ENCODE data around the gene C1QTNF6.

C1QTNF6 gene

DNA sequence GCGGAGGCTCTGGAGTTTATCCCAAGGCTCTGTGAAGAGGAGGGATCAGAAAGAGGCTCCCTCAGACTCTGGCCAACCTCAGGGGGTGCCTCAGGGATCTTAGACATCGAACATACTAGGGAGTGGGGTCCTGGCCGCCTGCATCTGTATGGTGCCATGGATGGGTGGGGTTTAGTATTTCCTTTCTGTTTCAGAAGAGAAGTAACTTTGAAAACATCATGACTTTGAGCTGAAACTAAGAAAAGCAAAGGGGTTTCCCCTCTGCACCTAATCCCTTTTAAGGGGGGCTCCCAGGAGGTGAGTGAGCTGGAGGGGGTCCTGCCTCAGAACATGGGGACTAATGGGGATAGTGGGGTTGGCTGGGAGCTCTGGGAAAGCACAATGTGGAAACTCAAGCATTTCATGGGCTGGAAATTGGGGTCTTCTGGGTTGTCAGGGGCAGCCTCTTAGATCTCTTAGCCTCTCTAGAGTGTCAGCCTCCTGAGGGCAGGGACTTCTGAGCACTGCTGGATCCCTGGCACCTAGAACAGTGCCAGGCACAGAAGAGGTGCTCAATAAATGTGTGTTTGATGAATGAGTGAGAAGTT is 36.0 kb upstream of the C1QTNF6 start:
- no peak for DNase-seq (ENCODE audit: low spot score)

DNA sequence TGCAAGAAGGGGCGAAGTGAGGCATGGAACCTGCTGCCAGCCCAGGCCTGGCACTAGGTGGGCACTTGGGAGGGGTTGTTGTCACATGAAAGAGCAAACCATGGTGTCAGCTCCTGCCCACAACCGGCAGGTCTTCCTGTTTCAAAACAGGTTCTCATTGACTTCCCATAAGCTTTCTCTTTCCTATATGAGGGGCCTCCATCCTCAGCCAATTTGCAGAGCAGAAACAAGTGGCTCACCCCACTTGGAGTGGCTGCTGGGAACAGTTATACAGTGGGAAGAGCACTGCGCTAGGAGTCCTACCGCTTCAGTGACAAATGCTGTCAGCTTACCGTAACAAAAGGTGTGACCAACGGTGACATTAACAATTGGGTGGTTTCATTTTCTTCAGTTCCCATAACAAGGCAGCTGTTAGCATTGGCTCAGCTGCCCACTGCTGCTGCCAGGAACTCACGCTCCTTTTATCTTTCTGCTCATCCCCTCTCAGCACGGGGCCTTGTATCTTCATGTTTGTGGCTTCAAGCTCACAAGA is 34.5 kb upstream of the C1QTNF6 start:
- DNase-seq (ENCODE audit: low spot score) = no peak

DNA sequence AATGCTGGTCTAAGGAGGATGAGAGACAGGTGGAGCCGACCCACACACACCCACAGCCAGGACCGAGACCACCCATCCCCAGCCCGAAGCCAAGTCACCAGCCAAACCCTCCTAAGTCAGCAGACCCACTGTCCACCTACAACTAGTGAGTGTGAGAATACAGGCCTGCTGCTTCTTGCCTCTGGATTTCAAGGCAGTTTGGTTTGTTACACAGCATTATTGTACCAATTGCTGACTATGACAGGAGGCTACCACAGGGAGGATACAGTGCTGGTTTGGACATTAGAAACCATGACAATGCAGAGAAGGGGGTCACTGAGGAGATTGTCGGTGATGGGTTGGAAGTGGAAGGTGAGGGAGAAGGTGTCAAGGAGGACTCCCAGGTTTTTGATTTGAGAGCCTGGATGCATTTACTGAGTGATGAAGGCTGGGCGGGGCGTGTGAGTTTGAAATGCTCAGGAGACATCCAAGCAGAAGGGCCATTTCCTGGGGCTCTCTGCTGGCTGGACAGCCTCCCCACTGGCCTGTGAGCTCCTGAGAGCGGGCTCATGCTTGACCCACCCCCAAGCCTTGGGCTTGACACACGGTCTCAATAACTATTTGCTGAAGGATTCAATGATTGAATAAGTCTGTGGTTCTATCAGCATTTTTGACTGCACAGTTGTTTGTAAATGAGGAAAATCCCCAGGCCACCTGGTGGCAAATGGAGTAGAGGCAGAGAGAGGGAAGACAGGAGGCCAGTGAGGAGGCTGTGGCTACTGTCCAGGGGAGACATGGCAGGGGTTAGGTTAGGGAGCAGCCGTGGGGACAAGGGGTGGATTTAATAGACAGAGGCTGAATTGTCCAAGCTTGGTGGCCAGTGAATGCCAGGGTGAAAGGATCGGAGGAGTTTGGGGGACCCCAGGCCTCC is 33.6 kb upstream of the C1QTNF6 start:
- DNase-seq (ENCODE audit: low spot score) = no peak

DNA sequence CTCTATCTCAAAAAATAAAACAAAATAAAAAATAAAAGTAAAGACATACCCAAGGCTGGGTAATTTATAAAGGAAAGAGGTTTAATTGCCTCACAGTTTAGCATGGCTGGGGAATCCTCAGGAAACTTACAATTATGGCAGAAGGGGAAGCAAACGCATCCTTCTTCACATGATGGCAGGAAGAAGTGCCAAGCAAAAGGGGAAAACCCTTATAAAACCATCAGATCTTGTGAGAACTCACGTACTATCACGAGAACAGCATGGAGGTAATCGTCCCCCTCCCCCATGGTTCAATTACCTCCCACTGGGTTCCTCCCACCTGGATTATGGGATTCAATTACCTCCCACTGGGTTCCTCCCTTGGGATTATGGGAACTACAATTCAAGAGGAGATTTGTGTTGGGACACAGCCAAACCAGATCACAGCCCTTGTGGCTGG is 32.5 kb upstream of the C1QTNF6 start:
- no peak for DNase-seq (ENCODE audit: low spot score)

DNA sequence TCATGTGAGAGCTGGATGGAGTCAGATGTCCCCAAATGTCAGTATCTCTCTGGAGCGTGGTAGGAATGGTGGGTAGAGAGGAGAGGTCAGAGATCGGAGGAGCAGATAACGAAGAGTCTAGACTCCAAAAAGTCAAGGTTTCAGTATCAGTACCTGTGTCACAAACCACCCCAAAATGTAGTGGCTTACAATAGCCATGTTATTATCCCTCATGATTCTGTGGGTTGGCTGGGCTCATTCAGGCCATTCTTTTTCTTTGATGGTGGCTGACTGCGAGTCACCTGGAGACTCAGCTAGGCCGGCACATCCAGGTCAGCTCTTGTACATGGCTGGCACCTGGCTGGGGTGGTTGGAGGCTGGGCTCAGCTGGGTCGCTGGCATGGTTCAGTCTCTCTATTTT is 31.5 kb upstream of the C1QTNF6 start:
- DNase-seq (ENCODE audit: low spot score) = no peak

DNA sequence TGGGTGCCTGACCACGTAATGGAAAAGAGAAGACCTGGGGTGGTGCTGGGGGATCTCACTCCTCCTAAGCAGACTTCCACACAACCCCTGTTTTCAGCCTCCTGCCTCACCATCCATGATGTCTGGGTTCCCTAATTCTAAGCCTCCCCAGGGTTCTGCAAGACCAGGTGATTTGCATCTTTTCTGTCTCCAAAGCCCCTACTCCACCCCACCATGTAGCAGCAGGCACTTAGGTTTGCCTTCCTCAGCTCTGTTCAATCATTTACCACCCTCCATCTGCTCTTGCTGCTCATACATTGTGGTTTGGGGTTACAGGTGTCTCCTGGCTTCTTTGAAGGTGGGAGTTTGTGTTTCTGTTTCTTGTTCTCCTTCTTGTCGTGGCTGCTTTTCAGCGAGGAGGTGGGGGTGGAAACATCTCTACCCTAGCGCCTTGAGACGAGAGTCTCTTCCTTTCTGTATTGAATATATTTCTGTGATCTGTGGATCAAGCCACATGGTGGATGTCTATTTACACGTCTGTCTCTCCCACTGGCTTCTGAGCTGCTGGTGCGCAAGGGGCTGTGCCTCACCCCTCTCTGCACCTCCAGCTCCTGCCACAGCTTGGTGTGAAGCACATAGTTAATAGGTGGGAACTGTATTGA is 30.8 kb upstream of the C1QTNF6 start:
- no peak for DNase-seq (ENCODE audit: low spot score)

DNA sequence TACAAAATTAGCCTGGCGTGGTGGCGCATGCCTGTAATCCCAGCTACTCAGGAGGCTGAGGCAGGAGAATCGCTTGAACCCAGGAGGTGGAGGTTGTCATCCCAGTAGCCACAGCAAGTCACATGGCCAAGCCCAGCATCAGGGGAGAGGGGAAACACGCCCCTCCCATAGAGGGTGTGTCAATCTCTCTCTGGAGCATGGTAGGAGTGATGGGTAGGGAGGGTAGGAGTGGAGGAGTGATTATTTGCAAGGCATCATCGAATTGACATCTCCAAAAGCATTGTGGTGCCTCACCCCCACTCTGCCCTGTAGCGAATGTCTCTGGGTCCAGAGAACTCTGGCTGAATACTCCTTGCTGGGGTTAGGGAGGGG is 30.3 kb upstream of the C1QTNF6 start:
- DNase-seq (ENCODE audit: low spot score) = no peak

DNA sequence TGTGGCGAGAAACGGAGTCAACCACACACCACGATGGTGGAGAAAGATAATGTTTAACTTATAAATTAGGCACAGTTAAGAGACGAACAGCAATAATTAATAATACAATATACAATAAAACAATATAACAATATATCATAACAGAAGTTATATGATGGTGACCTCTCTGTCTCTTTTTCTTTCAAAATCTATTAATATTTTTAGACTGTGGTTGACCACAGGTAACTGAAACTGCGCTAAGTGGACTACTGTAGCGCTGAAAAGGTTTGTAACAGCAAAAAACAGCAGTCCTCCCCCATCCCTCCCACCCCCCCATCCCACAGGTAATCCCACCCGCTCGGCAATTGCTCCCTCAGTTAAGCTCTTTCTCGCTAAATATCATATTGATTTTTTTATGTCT is 27.8 kb upstream of the C1QTNF6 start:
- DNase-seq (ENCODE audit: low spot score) = no peak

DNA sequence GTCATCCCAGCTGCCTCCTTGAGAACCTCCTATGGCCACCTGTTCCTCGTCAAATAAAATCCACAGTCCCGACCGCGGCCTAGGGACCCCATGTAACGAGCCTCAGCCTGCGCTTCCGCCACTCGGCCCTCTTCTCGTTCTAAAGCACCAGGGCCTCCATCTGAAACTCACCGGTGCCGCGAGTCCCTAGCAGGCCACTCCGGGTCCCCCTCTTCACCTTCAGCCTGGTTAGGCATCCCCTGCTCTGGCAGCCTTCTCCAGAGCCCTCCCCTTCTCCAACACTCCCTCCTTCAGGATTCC is 26.6 kb upstream of the C1QTNF6 start:
- DNase-seq (ENCODE audit: low spot score) = no peak

DNA sequence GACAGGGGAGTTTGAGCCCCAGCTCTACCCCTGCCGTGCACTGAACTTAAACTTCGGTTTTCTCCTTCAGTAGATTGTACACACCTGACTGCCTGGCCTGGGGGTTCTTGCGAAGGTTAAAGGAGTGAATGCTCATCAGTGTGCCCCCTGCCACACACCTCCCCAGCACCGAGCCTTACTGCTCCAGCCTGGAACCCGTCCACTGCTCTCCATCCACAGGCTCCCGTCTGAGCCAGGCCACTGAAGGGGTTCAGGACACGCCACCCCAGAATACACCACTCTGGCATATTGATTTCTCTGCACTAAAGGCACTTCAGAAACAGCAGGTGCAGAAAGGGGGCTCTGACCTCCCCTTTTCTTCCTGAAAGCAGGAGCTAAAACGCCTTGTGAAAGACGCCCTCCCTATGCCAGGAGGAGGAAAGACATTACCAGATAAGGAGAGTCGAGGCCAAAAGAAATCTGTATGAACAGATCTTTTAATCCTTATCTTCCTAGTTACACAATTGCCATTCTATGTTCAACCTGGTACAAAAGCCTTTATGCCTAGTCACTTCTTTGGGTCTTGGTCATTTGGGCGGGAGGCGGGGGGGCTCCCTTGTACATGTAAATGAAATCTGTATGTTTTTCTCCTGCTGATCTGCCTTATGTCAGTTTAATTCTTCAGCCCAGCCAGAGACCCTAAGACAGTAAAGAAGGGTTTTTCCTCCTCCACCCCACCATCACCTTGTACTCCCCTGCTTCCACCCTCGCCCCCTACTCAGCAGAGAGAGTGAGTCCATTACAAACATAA is 26.1 kb upstream of the C1QTNF6 start:
- DNase-seq (ENCODE audit: low spot score) = no peak

DNA sequence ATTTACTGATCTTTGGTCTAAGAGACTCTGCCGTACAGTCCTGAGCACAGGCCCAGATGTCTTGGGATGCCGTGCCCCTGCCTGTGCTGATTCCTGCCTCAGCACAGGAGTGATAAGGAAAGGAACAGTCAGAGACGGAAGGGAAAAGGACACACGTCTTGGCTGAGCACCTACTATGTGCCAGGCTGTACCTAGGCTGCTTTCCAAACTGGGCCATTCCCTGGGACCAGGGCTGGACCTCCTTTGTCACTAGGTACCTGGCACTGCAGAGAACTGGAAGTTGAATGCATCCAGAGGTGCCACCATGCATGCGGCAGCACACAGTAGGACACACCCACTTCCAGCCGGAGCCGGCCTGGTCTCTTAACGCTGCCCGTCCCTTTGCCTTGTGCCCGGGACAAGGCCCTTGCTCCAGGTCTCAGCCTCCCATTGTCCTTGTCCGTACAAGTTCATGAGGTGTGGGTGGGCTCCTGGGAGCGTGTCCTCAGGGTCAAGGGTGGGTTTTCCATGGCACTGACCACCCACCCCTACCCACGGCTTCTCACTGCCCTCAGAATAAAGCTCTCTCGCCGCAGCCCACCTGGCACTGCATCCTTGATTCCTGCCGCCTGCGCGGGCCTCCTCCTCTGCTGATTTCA is 25.3 kb upstream of the C1QTNF6 start:
- DNase-seq (ENCODE audit: low spot score) = no peak

DNA sequence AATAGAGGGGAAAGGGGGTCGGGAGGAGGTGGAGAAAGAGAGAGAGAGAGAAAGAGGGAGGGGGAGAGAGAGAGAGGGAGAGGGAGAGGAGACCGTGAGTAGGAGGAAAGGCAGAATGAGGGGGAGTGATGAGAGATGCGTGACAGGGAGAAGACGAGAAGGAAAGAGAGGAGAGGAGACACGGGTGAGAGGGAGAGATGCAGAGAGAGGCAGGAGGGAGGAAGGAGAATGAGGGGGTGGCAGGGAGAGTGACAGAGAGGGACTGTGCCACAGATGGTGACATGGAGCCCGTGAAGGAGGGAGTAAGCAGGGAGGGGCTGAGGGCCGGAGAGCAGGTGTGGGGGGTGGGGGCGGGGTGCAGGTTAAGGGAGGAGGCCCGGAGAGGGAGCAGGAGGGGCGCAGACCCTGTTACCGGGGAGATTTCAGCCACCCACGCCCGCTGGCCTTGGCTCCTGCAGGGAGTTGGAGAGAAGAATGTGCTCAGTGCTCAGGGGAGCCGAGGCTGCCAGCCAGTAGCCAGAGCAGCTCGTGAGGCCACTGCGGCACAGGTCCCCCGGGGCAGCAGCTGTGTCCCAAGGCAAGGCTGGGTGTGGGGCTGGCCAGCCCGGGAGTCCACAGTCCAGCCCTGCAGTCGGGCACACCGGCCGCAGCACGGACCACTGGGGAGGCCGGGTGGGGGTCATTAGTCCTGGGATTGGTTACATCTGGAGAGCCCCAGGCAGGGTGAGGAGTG is 24.3 kb upstream of the C1QTNF6 start, which contains the start of gene SSTR3:
Gene SSTR3, minus strand, starts transcription at position 304 of the 733 bp plus-strand sequence. CDS start 4,674 bp downstream, outside the sequence.
- no peak for DNase-seq (ENCODE audit: low spot score)

DNA sequence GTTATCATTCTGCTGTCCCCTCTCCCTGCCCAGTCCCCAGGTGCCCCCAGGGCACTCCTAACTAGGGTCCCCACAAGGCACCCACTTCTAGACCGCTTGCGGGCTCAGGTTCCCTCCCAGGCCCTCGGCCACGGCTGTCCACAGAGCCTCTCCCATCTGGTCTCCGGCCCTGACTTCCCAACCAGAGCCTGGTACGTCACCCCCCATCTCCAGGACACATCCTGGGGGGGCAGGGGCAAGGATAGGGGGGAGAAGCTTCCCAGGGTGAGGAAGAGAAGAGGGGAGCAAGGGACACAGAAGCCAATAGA is 23.8 kb upstream of the C1QTNF6 start:
- DNase-seq (ENCODE audit: low spot score) = no peak

DNA sequence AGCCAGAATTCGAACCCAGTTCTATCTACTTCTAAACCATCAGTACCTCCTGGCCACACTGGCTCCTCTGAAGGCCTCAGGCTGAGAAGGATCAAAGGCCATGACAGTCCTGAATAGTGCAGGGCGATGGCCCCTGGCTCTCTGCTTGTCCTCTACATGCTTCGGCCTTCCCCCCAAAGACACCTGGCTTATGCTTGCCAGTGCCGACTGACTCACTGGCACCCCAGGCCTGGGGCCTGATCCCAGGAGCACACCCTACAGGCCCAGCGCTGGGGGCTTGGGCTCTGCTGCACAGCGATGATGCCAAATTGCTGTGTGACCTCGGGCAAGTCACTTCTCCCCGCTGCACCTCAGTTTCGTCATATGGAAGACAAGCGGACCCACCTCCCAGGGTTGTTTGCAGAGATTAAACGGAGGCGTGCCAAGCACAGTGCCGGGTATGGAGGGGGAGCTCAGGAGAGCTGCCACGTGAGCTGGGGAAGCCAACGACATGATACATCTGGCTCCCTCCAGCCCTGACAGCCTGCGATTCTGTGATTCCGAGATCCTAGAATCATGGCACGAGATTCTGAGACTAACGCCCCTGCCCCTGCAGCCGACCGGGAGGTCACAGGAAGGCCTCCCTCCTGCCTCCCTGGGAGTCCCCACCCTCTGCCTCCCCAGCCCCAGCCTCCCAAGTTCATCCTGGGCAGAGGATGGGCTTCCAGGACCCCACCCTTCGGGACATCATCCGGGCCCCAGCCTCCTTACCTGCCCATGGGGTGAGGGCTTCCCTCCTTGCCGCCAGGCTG is 23.2 kb upstream of the C1QTNF6 start:
- no peak for DNase-seq (ENCODE audit: low spot score)

DNA sequence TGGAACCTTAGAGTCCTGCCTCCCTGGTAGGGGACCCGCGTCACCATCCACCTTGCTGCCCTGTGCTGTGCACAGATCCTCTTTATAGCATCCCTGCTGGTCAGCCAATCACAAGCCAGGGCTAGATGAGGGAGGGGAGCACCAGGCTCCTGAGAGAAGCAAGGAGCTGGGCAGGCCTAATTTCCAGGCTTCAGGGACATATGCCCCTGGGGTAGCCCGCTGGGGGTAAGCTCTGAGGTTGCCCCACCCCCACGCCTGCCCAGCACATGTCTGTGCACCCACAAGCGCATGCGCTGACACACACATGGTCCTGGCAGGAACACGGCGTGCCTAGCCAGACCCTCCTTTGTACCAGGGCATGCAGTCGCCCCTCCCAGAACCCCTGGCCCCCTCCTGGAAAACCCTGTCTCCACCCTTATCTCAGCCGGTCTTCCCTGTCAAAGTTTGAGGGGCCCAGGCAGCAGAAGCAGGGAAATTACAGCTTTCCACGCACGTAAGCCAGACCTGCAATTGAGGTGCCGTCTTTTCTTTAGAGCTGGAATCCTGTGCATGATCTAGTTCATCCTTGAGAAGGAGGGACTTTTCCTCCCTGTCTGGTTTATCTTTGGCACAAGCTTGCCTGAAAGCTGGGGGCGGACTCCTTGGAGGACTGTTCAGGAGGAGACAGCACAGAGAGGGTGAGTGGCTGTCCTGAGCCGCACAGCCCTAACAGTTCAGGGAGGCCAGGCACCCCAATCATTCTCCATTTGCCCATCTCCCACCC is 22.2 kb upstream of the C1QTNF6 start:
- DNase-seq (ENCODE audit: low spot score) = no peak

DNA sequence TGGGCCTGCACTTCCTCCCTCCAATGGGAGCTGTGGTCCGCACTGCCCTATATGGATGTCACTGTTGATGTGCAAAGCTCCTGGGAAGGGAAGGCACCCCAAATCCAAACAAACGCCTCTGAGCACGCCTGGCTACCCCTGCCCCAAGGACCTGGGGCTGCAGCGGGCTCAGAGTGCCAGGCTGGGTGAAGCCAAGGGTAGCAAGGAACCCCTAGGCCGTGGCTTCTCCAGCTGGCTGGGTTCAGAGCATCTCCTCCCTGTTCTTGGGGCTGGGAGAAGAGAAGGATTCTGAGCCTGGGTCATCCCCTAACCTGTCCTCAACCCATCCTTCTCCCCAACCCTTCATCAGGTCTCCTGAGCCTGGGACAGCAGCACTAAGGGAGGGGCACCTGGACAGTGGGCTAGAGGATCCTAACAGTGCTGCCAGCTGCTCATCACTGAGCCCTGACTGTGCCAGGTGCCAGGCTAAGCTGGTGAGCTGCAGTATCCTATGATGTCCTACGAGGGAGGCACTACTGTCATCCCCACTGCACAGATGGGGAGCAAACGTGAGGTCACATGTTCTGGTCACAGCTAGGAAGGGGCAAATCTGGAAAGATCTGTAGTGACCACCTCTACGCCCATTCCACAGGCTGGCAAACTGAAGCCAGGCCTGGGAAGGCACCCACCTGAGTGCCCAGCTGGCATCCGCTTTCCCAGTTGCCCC is 21.2 kb upstream of the C1QTNF6 start:
- no peak for DNase-seq (ENCODE audit: low spot score)

DNA sequence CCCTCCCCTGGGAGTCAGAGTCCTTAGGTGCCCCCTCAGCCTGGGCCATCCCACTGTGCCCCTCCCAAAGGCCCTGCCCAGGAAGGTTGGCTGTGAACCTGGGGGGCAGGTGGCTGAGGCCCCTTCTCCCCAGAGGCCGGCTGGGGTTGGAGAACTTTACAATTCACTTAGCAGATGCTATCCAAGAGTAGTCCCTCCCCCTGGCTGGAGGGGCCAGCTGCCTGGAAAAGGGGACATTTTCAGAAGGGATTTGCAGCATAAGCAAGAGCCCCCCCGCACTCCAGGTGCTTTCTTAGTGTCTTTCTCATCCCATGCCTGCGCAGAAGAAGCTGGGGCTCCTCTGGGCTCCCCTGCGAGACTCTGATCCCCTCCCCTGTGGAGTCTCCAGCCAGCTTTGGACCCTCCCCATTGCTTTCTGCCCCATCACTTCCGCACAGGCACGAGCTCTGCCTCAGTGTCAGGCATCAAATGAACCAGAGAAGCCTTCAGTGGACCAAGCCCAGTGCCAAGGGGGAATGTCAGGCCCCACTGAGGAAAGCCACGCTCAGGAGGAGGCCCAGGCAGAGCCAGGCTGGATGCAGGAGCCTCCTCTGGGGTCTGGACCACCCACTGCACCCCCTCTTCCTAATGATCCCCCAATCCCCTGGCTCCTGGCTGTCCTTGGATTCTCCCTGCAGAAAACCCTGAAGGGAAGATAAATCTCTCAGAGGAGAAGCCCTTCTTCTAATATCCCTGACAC is 20.5 kb upstream of the C1QTNF6 start:
- no peak for DNase-seq (ENCODE audit: low spot score)

DNA sequence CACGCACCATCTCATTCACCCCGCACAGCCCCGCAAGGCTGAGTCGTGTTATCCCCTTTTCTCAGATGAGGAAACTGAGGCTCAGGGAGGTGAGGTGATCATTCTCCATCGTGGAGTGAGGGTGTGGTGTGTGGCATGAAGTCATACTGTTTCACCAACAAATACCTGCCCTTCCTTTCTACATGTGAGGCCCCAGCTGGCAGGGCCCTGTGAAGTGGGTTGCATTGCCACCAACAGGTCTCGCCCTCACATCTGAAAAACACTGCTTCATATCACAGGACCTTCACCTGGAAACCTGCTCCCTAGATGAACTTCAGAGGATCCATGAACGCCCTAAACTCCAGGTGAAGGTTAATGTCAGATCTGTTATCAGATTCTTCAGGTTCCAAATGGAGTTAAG is 19.9 kb upstream of the C1QTNF6 start:
- DNase-seq (ENCODE audit: low spot score) = no peak

Data from hematopoietic multipotent progenitor cell treated with erythropoietin and hydrocortisone succinate and interleukin-3 and kit ligand, for 15 days (in vitro differentiated cells).